K562 (cell line): ENCODE measurements around the gene RIMOC1.

Experiments used
- BHLHE40 ChIP-seq: IDR thresholded peaks from 2 replicates; pipeline ENCODE4 v1.6.1; 2011; ENCODE audit warnings: low read length, improper control_type of control experiment
- CHD2 ChIP-seq: IDR thresholded peaks from 2 replicates; pipeline ENCODE4 v1.6.1; 2011; ENCODE audit warnings: low read depth, low read length
- GABPA ChIP-seq: fragments of 200-800 bp; sonication (Bioruptor generic); conservative IDR thresholded peaks from 2 replicates; pipeline ENCODE4 v1.6.1; 2016; ENCODE audit warnings: low read depth, missing genetic modification characterization, missing compliant biosample characterization
- MAZ ChIP-seq, 2 experiments: fragments of 450-650 bp in 1 of 2; sonication (generic) in 1 of 2; formaldehyde crosslinking; IDR thresholded peaks in 1 of 2; conservative IDR thresholded peaks in 1 of 2; 2 replicates each; pipeline versions ENCODE4 v1.4.0 to v1.5.0; 2020; ENCODE audit warnings: mild to moderate bottlenecking in 1 of 2, missing genetic modification reagents in 1 of 2
- MED1 ChIP-seq: sonication (generic); formaldehyde crosslinking; IDR thresholded peaks from 2 replicates; pipeline ENCODE4 v1.8.1; 2023; ENCODE audit warnings: missing genetic modification reagents, borderline replicate concordance
- ZNF3 ChIP-seq: fragments of 250-450 bp; sonication (Bioruptor Pico); IDR thresholded peaks from 2 replicates; pipeline ENCODE4 v1.5.0; 2021; ENCODE audit warnings: mild to moderate bottlenecking, moderate library complexity
- ZNF785 ChIP-seq: fragments of 250-450 bp; sonication (Bioruptor Pico); IDR thresholded peaks from 2 replicates; pipeline ENCODE4 v1.4.0; 2020; ENCODE audit warnings: mild to moderate bottlenecking

DNA sequence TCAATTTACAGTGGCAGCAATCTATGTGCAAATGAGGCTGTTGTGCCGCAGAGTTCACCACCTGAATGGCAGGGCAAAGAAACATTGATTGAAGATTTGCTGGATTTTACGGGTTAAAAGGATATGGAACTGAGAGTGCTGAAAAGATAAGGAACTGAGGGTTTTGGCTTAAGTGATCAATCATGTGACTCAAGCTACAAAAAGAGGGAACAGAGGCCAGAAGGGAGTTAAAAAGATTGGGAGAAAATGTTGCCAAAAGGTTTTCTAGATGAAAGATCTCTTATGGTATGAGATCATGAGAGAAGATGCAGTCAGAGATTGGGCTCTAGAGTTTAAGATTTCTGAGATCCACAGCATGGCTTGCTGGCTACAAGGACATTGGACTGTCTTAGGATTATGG, 7.9 kb upstream of the RIMOC1 start:
- TF ChIP-seq MAZ (CRISPR knock-in tag; conservative IDR thresholded peaks at IDR 0.05 in 1 of 2, IDR thresholded peaks at IDR 0.05 in 1 of 2): no peak
- no peak for TF ChIP-seq BHLHE40
- TF ChIP-seq GABPA (tag): no peak; the same call in 1 of the 2 replicates
- no peak for TF ChIP-seq ZNF785 (CRISPR knock-in tag)
- no peak for TF ChIP-seq ZNF3 (CRISPR knock-in tag)
- no peak for TF ChIP-seq MED1 (CRISPR knock-in tag)
- TF ChIP-seq CHD2: no peak
